Ishikawa (cell line): ENCODE results near the gene GAL3ST1.

Experiments
- CEBPB ChIP-seq: IDR thresholded peaks from 2 replicates; pipeline ENCODE4 v1.6.1; 2012
- CREB1 ChIP-seq: IDR thresholded peaks from 2 replicates; pipeline ENCODE4 v1.6.1; 2012; ENCODE audit warnings: low read depth
- EGR1 ChIP-seq: IDR thresholded peaks from 2 replicates; pipeline ENCODE4 v1.6.1; 2012
- EP300 ChIP-seq: IDR thresholded peaks from 2 replicates; pipeline ENCODE4 v1.6.1; 2012; ENCODE audit warnings: borderline replicate concordance
- FOXM1 ChIP-seq: IDR thresholded peaks from 2 replicates; pipeline ENCODE4 v1.6.1; 2012; ENCODE audit warnings: low read depth, borderline replicate concordance
- TAF1 ChIP-seq: IDR thresholded peaks from 2 replicates; pipeline ENCODE4 v1.6.1; 2012; ENCODE audit warnings: low read depth, mild to moderate bottlenecking
- TCF12 ChIP-seq: IDR thresholded peaks from 2 replicates; pipeline ENCODE4 v1.6.1; 2012; ENCODE audit warnings: low read depth
- YY1 ChIP-seq: IDR thresholded peaks from 2 replicates; pipeline ENCODE4 v1.6.1; 2012; ENCODE audit warnings: low read depth
- TF ChIP-seq, protein P1 (sequence below): IDR thresholded peaks from 2 replicates; pipeline ENCODE4 v1.6.1; 2012
- TF ChIP-seq, protein P2 (sequence below): IDR thresholded peaks from 2 replicates; pipeline ENCODE4 v1.6.1; 2012

DNA sequence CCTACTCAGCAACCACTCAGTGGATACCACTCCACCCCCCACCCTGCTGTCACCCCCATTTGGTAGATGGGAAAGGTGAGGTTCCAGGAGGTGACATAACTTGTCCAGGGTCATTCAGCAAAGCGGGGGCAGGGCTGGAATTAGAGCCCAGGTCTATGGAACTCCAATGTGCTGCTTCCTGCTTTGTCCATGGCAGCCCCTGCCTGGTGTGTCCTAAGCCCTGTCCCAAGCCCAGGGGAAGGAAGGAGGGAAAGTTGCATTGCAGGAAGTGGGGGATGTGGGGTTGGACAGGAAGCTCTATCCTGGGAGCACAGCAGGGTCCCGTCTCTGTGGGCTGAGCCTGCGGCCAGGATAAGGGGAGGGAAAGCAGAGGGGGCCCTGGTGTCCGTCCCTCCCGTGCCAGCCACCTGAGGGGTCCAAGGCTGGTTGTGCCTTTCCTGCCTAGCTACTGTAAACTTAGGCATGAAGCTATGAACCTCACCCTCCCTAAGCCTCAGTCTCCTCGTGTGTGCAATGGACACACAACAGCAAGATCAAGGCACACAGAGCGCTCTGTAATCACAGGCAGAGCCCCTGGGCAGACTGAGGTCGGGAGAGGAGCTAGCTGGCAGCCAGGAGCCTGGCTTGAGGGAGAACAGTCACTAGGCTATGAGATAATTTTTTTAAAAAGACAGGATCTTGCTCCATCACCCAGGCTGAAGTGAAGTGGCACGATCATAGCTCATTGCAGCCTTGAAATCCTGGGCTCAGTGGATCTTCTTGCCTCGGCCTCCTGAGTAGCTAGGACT lies 12.9 kb downstream of the GAL3ST1 start:
- TF ChIP-seq, protein P1, sequence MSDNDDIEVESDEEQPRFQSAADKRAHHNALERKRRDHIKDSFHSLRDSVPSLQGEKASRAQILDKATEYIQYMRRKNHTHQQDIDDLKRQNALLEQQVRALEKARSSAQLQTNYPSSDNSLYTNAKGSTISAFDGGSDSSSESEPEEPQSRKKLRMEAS: no peak
- TF ChIP-seq EP300: no peak
- TF ChIP-seq CREB1: no peak
- no peak for TF ChIP-seq TAF1
- TF ChIP-seq YY1: no peak
- no peak for TF ChIP-seq CEBPB
- no peak for TF ChIP-seq TCF12
- TF ChIP-seq, protein P2, sequence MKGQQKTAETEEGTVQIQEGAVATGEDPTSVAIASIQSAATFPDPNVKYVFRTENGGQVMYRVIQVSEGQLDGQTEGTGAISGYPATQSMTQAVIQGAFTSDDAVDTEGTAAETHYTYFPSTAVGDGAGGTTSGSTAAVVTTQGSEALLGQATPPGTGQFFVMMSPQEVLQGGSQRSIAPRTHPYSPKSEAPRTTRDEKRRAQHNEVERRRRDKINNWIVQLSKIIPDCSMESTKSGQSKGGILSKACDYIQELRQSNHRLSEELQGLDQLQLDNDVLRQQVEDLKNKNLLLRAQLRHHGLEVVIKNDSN: no peak
- TF ChIP-seq FOXM1: no peak
- TF ChIP-seq EGR1: no peak
